NOMO-1 treated with dmso at 0.1 percent for 144 hours (cell line): Measurements from ENCODE around the gene SLC22A13.
A peak's percentile ranks its signal among the peaks of the same experiment; 100 is the strongest.
"Not testable (repeated sequence)": the region's sequence is repeated elsewhere in the genome, so short reads cannot be mapped to it uniquely, and the experiment has no call there.

Experiments
- DNase-seq: peaks from one replicate; lab custom pipeline; 2025; ENCODE audit not compliant: unreplicated experiment; lab: John Stamatoyannopoulos, UW

SLC22A13 gene

DNA sequence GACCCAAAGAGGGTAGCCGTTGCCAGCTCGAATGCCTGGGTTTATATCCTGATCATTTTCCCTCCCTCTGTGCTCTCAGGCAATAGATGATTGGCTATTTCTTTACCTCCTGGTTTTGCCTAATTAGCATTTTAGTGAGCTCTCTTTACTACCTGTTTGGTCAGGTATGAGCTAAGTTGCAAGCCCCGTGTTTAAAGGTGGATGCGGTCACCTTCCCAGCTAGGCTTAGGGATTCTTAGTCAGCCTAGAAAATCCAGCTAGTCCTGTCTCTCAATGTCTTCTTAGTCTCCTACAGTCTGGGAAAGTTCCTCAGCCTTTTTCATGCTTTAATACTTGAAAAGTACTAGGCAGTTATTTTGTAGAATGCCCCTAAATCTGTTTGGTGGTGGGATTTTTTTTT is 31.4 kb downstream of the SLC22A13 start:
- DNase-seq = not testable (repeated sequence)

- DNase-seq = no peak
These were observed 31.9 kb downstream of the SLC22A13 start for GRCh38 chr3:38297537-38297936.

GRCh38 chr3:38297947-38298711 is 32.5 kb downstream of the SLC22A13 start:
- DNase-seq = no peak

DNA sequence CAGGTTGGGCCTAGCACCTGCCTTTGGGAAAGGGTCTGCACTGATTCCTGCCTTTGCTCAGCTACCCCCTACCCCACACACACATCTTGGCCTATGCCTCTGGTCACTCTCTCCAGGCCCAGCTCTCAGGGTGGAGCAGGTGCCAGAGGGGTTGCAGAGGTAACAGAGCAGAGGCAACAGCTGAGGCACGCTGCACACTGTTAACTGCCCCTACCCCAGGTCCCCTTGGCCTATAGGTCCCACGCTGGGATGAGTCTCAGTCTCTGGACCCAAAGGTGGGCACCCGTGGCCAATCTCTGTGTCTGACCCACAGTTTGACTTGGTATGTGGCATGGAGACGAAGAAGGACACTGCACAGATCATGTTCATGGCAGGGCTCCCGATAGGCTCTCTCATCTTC is 41.3 kb downstream of the SLC22A13 start:
- no peak for DNase-seq

- DNase-seq = no peak
These were observed 42.0 kb downstream of the SLC22A13 start for GRCh38 chr3:38307599-38307998.

DNA sequence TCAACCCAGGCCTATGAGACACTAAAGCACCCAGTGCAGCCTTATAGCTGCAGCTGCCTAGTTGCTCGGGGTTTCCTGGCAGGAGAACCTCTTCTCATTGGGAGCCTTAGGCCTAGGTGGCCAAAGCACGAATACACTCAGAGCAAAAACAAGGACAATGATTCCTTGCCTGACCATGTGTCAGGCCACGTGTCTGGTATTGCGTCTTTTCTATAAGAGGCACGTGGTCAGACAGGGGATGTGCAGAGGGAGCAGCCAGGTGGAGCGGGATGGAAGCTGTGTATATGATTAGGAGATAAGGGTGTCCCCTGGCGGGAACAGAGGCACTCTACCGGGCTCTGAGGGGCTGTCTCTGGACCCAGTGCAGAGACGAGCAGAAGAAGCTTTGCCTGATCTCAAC is 42.8 kb downstream of the SLC22A13 start:
- no peak for DNase-seq

GRCh38 chr3:38311476-38311875 is 45.9 kb downstream of the SLC22A13 start:
- DNase-seq = peak; percentile 65

DNA sequence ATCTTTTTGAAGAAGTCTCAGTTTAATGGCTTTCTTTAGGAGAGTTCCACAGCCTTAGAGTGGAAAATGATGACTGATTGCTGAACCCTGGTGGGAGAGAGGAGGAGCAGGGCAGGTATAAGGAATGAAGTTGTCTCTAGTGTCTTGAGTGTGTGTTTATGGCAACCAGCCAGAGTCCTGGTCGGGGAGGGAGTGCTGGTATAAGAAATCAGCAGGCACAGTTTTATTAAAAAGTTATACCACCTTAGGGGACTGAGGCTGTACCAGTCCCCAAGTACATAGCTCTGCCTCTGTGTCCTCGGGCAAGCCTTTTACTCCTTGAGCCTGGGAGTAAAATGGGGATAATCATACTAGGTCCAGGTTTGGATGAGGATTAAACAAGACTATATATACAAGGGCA is 46.3 kb downstream of the SLC22A13 start:
- no peak for DNase-seq

DNA sequence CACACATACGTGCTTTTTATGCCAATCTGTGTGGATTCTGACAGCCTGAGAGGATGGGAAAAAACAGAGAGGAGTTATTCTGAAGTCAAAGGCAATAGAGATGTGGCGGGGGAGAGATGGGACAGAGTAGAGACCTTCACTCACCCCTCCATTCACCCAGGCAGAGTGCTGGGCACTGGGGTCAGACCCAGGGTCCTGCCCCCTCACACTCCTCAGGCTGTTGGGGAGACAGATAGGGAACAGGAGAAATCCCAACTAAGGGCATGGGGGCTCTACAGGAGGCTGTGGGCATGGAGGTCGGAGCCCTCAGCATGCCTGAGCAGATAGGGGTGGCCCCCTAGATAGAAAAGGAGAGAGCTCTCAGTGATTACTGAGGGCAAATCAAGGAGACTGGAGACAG is 46.7 kb downstream of the SLC22A13 start:
- DNase-seq = no peak

- no peak for DNase-seq
These were observed 47.7 kb downstream of the SLC22A13 start for GRCh38 chr3:38313263-38313662.

- DNase-seq = no peak
These were observed 48.1 kb downstream of the SLC22A13 start for GRCh38 chr3:38313695-38314094.

DNA sequence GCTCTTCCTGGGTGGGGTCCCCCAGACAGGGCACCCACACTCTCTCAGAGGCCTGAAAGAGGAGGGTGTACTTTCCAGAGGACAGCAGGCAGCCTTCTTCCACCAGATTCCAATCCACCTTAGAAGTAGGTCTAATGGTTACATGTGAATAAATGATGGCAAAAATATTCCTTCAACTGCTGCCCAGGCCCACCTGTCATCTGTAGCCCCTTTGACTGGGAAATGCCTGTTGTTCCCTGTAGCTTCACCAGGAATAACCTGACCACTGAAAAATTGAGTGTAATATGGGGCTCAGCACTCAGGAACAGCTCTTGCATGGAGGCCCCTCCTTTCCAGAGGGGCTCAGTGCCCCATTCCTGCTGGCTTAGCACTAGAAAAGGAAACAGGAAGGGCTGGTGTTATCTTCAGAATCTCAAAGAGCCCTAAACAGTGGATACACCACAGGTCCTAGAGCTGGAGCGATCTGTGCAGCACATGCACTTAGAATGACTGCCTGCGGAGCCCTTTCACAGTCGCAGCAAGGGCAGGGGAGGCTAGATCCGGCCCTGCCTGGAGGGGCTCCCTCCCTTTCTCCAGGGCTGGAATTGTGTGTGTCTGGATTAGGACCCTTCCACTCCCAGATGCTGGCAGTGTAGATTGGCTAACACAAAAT is 48.6 kb downstream of the SLC22A13 start:
- DNase-seq = no peak

- no peak for DNase-seq
These were observed 49.3 kb downstream of the SLC22A13 start for GRCh38 chr3:38314764-38315487.

GRCh38 chr3:38315488-38316230 is 50.0 kb downstream of the SLC22A13 start:
- no peak for DNase-seq

GRCh38 chr3:38316356-38317191 is 51.0 kb downstream of the SLC22A13 start:
- DNase-seq = no peak

DNA sequence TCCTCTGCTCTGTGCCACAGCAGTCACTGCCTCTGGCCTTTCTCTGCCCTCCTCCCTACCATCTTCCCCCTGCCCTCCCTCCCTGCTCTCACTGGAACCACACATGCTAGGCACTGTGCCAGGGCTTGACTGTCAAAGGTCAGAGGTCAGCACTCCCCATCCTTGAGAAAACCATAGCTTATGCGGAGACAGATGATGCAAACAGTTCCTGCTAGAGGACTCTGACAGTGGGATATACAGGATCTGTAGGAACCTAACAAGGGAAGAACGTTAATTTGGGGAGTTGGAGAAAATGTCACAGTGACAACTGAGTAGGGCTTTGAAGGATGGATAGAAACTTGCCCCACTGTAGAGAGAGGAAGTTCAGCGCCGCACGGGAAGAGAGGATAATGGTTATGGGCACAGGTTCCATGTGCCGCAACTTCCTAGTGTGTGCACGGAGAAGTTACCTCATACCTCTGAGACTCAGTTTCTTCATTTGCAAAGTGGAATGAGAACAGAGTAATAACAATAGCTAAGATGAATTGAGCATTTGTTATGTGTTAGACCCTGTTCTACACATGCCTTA is 51.7 kb downstream of the SLC22A13 start:
- DNase-seq = no peak

DNA sequence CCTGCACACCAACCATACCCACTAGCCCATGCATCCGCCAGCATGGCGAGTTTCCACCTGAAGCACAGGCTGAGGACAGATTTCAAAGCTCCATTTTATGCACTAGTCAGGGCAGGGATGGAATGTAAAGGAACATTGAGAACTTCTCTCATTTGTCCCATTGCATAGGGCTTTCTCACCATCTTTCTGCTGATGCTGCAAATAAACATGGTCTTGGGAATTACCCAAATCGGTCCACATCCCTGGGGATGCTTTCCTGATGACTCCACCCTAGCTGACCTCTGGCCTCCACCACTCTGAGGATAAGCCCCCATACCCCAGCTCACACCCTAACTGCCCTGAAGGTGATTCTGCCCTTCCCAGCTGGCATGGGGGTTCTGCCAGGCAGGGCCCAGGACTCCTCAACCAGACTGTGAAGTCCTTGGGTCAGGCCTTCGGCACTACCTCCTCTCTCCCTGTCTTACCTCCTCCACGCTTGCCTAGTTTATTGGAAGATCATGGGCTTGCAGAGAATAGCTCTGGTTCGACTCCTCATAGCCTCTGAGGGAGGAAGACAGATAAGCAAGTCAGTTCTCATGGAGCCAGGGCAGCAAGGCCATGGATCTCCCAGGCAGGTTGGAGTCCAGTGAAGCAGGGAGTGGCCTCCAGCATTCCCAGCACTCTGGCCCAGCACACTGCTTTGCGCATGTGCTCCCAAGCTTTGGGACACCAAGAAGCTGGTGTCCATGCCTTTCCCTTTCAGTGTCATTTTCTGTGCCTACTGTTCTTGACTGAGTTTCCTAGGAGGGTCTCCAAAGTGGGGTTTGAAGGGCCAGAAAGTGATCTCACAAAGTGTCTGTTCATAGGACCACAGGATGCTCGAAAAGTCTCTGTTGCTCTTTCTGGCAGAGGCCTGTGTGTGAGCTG is 53.4 kb downstream of the SLC22A13 start:
- no peak for DNase-seq

DNA sequence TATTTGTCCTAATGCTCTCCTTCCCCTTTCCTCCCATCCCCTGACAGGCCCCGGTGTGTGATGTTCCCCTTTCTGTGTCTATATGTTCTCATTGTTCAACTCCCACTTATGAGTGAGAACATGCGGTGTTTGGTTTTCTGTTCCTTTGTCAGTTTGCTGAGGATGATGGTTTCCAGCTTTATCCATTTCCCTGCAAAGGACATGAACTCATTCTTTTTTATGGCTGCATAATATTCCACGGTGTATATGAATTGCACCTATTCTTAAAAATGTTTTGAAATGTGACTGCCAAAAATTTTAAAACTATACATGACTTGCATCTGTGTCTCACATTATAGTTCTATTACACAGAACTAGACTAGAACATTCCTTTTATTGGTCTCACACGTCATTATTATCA is 55.0 kb downstream of the SLC22A13 start:
- DNase-seq = not testable (repeated sequence)

DNA sequence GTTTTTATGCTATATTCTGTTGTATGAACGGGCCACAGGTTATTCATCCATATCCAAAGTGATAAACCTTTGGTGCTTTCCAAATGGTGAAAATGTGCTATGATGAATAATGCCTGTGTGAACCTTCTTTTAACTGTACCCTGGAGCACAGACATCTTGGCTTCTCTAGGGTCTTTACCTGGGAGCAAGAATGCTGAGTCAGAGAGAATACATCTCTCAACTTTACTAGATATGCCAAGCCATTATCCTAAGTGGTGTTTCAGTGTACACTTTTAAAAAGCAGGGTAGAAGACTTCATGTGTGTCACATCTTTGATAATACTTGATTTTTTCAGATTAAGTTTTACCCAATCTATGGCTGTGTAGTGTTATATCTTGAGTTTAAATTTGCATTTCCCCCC is 57.4 kb downstream of the SLC22A13 start:
- no peak for DNase-seq
